Brain pericyte (primary cell): Measurements from ENCODE around the gene TENM4.

ENCODE experiments used
- DNase-seq: peaks from one replicate; pipeline ENCODE4 v3.0.0-alpha.2; 2012; ENCODE audit warnings: low read depth, low spot score

Gene TENM4

GRCh38 chr11:79060081-79060953 lies 380.5 kb downstream of the TENM4 start:
- DNase-seq, result peak; percentile 47

- no peak for DNase-seq
Measured at GRCh38 chr11:79059141-79059540, 381.7 kb downstream of the TENM4 start.

- no peak for DNase-seq
Measured at GRCh38 chr11:79055856-79056631, 384.8 kb downstream of the TENM4 start.

GRCh38 chr11:79054636-79055035 lies 386.2 kb downstream of the TENM4 start:
- peak; percentile 48 for DNase-seq

GRCh38 chr11:79052544-79052943 lies 388.3 kb downstream of the TENM4 start:
- no peak for DNase-seq

- DNase-seq, result no peak
Measured at GRCh38 chr11:79050786-79051185, 390.0 kb downstream of the TENM4 start.

- DNase-seq, result no peak
Measured at GRCh38 chr11:79049741-79050179, 391.1 kb downstream of the TENM4 start.

GRCh38 chr11:79047980-79048379 lies 392.9 kb downstream of the TENM4 start:
- no peak for DNase-seq

GRCh38 chr11:79047321-79047720 lies 393.5 kb downstream of the TENM4 start:
- DNase-seq, result no peak

GRCh38 chr11:79046366-79046765 lies 394.5 kb downstream of the TENM4 start:
- DNase-seq, result no peak

- no peak for DNase-seq
Measured at GRCh38 chr11:79045800-79046304, 395.0 kb downstream of the TENM4 start.

- no peak for DNase-seq
Measured at GRCh38 chr11:79045018-79045799, 395.6 kb downstream of the TENM4 start.

GRCh38 chr11:79044201-79044600 lies 396.6 kb downstream of the TENM4 start:
- no peak for DNase-seq

- no peak for DNase-seq
Measured at GRCh38 chr11:79043726-79044125, 397.1 kb downstream of the TENM4 start.

- DNase-seq, result no peak
Measured at GRCh38 chr11:79042824-79043223, 398.0 kb downstream of the TENM4 start.

GRCh38 chr11:79040348-79040747 lies 400.5 kb downstream of the TENM4 start:
- no peak for DNase-seq

- DNase-seq, result no peak
Measured at GRCh38 chr11:79039122-79039521, 401.7 kb downstream of the TENM4 start.

GRCh38 chr11:79035881-79036280 lies 404.9 kb downstream of the TENM4 start:
- no peak for DNase-seq

GRCh38 chr11:79033833-79034232 lies 407.0 kb downstream of the TENM4 start:
- no peak for DNase-seq

- no peak for DNase-seq
Measured at GRCh38 chr11:79030448-79030847, 410.4 kb downstream of the TENM4 start.

- DNase-seq, result no peak
Measured at GRCh38 chr11:79028225-79028624, 412.6 kb downstream of the TENM4 start.
